ENCODE results near the gene ZNF536.

The ZNF536 gene

GRCh38 chr19:30362156-30362754, 9.9 kb upstream of the ZNF536 start:
- no peak for DNase-seq (ENCODE audit: low read depth)
- TF ChIP-seq CTCF (conservative IDR thresholded peaks at IDR 0.05; ENCODE audit: control insufficient read depth, insufficient read depth, low read depth, low read length): no peak
- no peak overlapping the region for H3K4me3 ChIP-seq (ENCODE audit: control insufficient read depth, low read depth, low read length)

GRCh38 chr19:30363073-30363472, 9.1 kb upstream of the ZNF536 start:
- DNase-seq (ENCODE audit: low read depth): no peak
- no peak overlapping the region for H3K4me3 ChIP-seq (ENCODE audit: control insufficient read depth, low read depth, low read length)
- TF ChIP-seq CTCF (conservative IDR thresholded peaks at IDR 0.05; ENCODE audit: control insufficient read depth, insufficient read depth, low read depth, low read length): no peak

- no peak for DNase-seq (ENCODE audit: low read depth)
- TF ChIP-seq CTCF (conservative IDR thresholded peaks at IDR 0.05; ENCODE audit: control insufficient read depth, insufficient read depth, low read depth, low read length): no peak
- no peak overlapping the region for H3K4me3 ChIP-seq (ENCODE audit: control insufficient read depth, low read depth, low read length)
Measured at GRCh38 chr19:30364866-30365800, 7.1 kb upstream of the ZNF536 start.

- no peak overlapping the region for H3K4me3 ChIP-seq (ENCODE audit: control insufficient read depth, low read depth, low read length)
- no peak for TF ChIP-seq CTCF (conservative IDR thresholded peaks at IDR 0.05; ENCODE audit: control insufficient read depth, insufficient read depth, low read depth, low read length)
- no peak for DNase-seq (ENCODE audit: low read depth)
Measured at GRCh38 chr19:30366282-30366681, 5.9 kb upstream of the ZNF536 start.

GRCh38 chr19:30367006-30367405, 5.2 kb upstream of the ZNF536 start:
- no peak overlapping the region for H3K4me3 ChIP-seq (ENCODE audit: control insufficient read depth, low read depth, low read length)
- no peak for TF ChIP-seq CTCF (conservative IDR thresholded peaks at IDR 0.05; ENCODE audit: control insufficient read depth, insufficient read depth, low read depth, low read length)
- no peak for DNase-seq (ENCODE audit: low read depth)

GRCh38 chr19:30367421-30367820, 4.8 kb upstream of the ZNF536 start:
- no peak for DNase-seq (ENCODE audit: low read depth)
- TF ChIP-seq CTCF (conservative IDR thresholded peaks at IDR 0.05; ENCODE audit: control insufficient read depth, insufficient read depth, low read depth, low read length): no peak
- H3K4me3 ChIP-seq (ENCODE audit: control insufficient read depth, low read depth, low read length): no peak overlapping the region

Measured in fibroblast of mammary gland (primary cell).